ENCODE data around the gene PSMG4.

GRCh38 chr6:3311826-3312225 is 53.1 kb downstream of the PSMG4 start:
- no peak for TF ChIP-seq POLR2AphosphoS5 (IDR thresholded peaks at IDR 0.05; ENCODE audit: low read depth)
- peak; percentile 6 for TF ChIP-seq CTCF (IDR thresholded peaks at IDR 0.05; ENCODE audit: insufficient read depth, low read length)
- no peak for TF ChIP-seq REST (IDR thresholded peaks at IDR 0.05; ENCODE audit: insufficient replicate concordance, low read depth)
- TF ChIP-seq GABPA (IDR thresholded peaks at IDR 0.05; ENCODE audit: low read depth): no peak

All from HL-60 (cell line).